ENCODE data around the gene PTGR3. TPM values are rescaled to one million over a fixed set of nuclear protein-coding genes. Genes with fewer than 3 reads are reported as not detected.
A peak's percentile ranks its signal among the peaks of the same experiment; 100 is the strongest.

The PTGR3 gene
- total RNA-seq, 4 donors from 2014 or later = 24.9 to 46.8 (median 29.6) TPM

DNA sequence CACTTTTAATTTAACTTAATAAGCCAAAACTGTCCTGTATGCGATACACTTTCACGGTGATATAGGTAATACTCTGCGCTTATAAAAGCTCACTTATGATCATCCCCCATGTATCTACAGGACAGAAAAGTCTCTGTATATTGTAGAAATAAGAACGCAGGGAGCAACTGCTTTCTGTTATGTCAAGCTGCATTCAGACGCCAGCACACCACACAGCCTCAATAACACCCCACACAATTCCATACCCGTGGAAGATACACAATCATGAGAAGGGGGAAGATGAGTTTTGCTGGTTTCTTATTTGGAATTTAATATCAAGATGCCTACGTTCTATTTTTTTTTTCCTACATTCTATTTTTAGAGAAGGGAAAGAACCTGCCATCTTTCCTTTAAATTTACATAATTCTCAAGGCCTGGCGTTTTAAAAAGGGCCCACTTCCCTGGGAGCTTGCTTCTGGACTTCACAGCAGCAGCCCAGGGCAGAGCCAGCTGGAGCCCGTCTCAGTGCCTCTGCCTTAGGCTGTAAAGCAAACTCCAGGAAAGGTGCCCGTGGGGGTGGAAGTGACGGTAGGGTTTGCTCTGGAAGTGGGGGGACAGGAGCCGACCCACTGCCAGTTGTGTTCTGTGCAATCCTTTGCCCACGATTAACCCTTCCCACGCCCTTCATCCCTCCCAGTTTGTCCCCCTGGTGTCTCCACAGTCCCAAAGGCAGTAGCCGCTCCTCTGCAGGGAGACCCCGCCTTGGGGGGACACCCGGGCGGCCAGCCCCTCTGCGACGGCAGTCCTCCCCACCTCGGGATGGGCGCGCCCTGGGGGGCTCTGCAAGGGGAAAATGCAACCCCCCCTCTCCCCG is 5.3 kb downstream of the PTGR3 start:
- Histone ChIP-seq H3K4me3 (peak overlapping the region; percentile 44 to 77), H3K4me1 (peaks cover 0 to 87% (median 15%) of the 10 kb centered on the region in 3 donors), H3K36me3 (peaks cover 0 to 26% of the 10 kb centered on the region in 2 donors), H3K9me3 (no peaks in the 10 kb centered on the region), H3K27ac (peak overlapping the region; percentile 16 to 98 (median 84)), H3K27me3 (no peaks in the 10 kb centered on the region)
- 23 to 25% methylated on average over 11 to 12 of the region's 24 CpGs for WGBS, 2 donors (ENCODE audit: low coverage in 1 of 2)
- TF ChIP-seq POLR2AphosphoS5 (IDR thresholded peaks at IDR 0.05) = no peak
- TF ChIP-seq CTCF (IDR thresholded peaks at IDR 0.05) = no peak
- no peak for TF ChIP-seq POLR2A (IDR thresholded peaks at IDR 0.05)
- TF ChIP-seq EP300 (IDR thresholded peaks at IDR 0.05) = no peak
- no peak for ATAC-seq

GRCh38 chr18:75202696-75203365 is 6.1 kb downstream of the PTGR3 start:
- Histone ChIP-seq H3K9me3 (no peaks in the 10 kb centered on the region), H3K36me3 (peaks cover 0 to 26% of the 10 kb centered on the region in 2 donors), H3K4me1 (peaks cover 3 to 95% (median 17%) of the 10 kb centered on the region in 3 donors), H3K4me3 (peak overlapping the region in 1 of 2 donors; percentile 77), H3K27me3 (no peaks in the 10 kb centered on the region), H3K27ac (peak overlapping the region; percentile 16 to 98 (median 84))
- no peak for TF ChIP-seq POLR2A (IDR thresholded peaks at IDR 0.05)
- no peak for TF ChIP-seq CTCF (IDR thresholded peaks at IDR 0.05)
- peak; percentile 11 for TF ChIP-seq POLR2AphosphoS5 (IDR thresholded peaks at IDR 0.05)
- TF ChIP-seq EP300 (IDR thresholded peaks at IDR 0.05) = no peak
- no peak for ATAC-seq
- WGBS, 2 donors (ENCODE audit: low coverage in 1 of 2) = 23 to 47% methylated on average over 6 of the region's 6 CpGs

GRCh38 chr18:75201282-75202270 is 7.4 kb downstream of the PTGR3 start:
- H3K27ac ChIP-seq = peak overlapping the region in 3 of 4 donors; percentile 64 to 98 (median 96)
- 93 to 100% methylated on average over 2 to 9 of the region's 18 CpGs for WGBS, 2 donors (ENCODE audit: low coverage in 1 of 2)
- no peak for ATAC-seq
- H3K9me3 ChIP-seq = no peaks in the 10 kb centered on the region
- no peak for TF ChIP-seq POLR2A (IDR thresholded peaks at IDR 0.05)
- no peak for TF ChIP-seq POLR2AphosphoS5 (IDR thresholded peaks at IDR 0.05)
- no peak for TF ChIP-seq EP300 (IDR thresholded peaks at IDR 0.05)
- H3K36me3 ChIP-seq = peaks cover 0 to 26% of the 10 kb centered on the region in 2 donors
- no peak overlapping the region for H3K4me3 ChIP-seq
- no peaks in the 10 kb centered on the region for H3K27me3 ChIP-seq
- peaks cover 4 to 98% (median 14%) of the 10 kb centered on the region in 3 donors for H3K4me1 ChIP-seq

DNA sequence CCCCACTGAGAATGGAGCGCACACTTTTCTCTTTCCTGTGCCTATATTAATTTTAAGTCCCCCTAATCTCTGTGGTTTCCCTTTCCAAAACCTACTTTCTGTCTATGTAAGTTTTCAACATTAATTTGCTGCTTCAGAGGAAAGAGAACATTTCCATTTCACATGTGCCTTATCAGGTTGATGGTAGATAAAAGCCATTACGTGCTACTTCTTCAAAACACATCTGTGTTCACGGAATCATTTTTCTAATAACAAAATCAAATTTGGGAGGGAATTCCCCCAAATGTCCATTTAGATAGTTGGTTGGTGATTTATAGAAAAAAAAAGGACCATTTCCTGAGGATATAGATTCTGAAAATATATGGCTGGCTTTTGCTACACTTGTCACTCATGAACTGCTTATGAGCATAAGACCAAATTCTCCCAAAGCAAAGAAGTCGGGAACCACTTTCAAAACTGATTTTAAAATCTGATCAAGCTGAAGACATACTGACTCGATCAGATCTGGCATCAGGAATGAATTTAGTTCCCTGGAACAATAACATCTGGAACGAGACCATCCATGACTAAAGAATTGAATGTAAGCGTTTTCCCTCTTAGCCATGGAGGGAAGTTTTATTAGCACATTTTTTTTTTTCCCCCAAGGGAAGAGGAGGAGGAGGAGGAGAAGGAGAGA is 8.2 kb downstream of the PTGR3 start:
- Histone ChIP-seq H3K4me1 (peaks cover 4 to 91% (median 14%) of the 10 kb centered on the region in 3 donors), H3K27me3 (no peaks in the 10 kb centered on the region), H3K36me3 (peaks cover 0 to 26% of the 10 kb centered on the region in 2 donors), H3K27ac (peak overlapping the region in 2 of 4 donors; percentile 96 to 98), H3K4me3 (no peak overlapping the region), H3K9me3 (no peaks in the 10 kb centered on the region)
- ATAC-seq = no peak
- 79 to 88% methylated on average over 6 to 7 of the region's 7 CpGs for WGBS, 2 donors (ENCODE audit: low coverage in 1 of 2)
- TF ChIP-seq POLR2A (IDR thresholded peaks at IDR 0.05) = no peak
- TF ChIP-seq EP300 (IDR thresholded peaks at IDR 0.05) = no peak
- TF ChIP-seq POLR2AphosphoS5 (IDR thresholded peaks at IDR 0.05) = no peak

- no peak for ATAC-seq
- Histone ChIP-seq H3K9me3 (no peaks in the 10 kb centered on the region), H3K4me3 (no peak overlapping the region), H3K27me3 (no peaks in the 10 kb centered on the region), H3K36me3 (peaks cover 0 to 26% of the 10 kb centered on the region in 2 donors), H3K4me1 (peaks cover 4 to 84% (median 14%) of the 10 kb centered on the region in 3 donors), H3K27ac (peak overlapping the region in 1 of 4 donors; percentile 96)
- TF ChIP-seq EP300 (IDR thresholded peaks at IDR 0.05) (no peak), POLR2AphosphoS5 (IDR thresholded peaks at IDR 0.05) (no peak), CTCF (IDR thresholded peaks at IDR 0.05) (no peak), POLR2A (IDR thresholded peaks at IDR 0.05) (no peak)
- 88 to 94% methylated on average over 12 to 13 of the region's 13 CpGs for WGBS, 2 donors (ENCODE audit: low coverage in 1 of 2)
Measured at GRCh38 chr18:75200071-75200470, 8.9 kb downstream of the PTGR3 start.

Measured in gastroesophageal sphincter (tissue), 4 donors.